ENCODE measurements around the gene ANO7. TPM values are rescaled to one million over a fixed set of nuclear protein-coding genes. Genes with fewer than 3 reads are reported as not detected.
A peak's percentile ranks its signal among the peaks of the same experiment; 100 is the strongest.

The ANO7 gene
- total and polyA plus RNA-seq, 2 donors (not counting 1 experiment from before 2014, with no cell fraction given): 0.64 to 1.8 TPM

DNA sequence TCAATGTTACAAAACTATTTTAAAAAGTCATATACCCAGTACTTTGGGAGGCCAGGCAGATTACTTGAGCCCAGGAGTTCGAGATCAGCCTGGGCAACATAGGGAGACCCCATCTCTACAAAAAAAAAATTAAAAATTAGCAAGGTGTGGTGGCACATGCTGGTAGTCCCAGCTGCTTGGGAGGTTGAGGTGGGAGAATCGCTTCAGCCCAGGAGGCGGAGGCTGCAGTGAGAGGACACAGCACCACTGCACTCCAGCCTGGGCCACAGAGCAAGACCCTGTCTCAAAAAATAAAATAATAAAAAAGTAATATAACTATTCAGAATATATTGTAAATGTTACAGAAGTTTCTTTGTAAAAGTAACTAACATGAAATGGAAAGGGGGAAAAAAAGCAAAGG lies 41.1 kb upstream of the ANO7 start:
- H3K36me3 ChIP-seq (replicated peaks in 1 of 2; ENCODE audit: control extremely low read depth in 1 of 2, control insufficient read depth in 1 of 2, extremely low read depth in 1 of 2, insufficient read depth in 2 of 2, low read length in 1 of 2): peaks cover 0 to 8% of the 10 kb centered on the region in 2 experiments
- POLR2A ChIA-PET: no interaction called here
- no peak overlapping the region for H2AFZ ChIP-seq (ENCODE audit: insufficient read depth, low read depth, low read length, poor library complexity, severe bottlenecking)
- H3K4me3 Mint-ChIP-seq: peak overlapping the region; percentile 96
- intact Hi-C loops (cut with micrococcal nuclease): no loop called here
- peaks cover 33% of the 10 kb centered on the region for H3K4me1 Mint-ChIP-seq
- WGBS (ENCODE audit: insufficient coverage): no CpG with 5 or more reads among the region's 3 CpGs
- H3K9me3 ChIP-seq (ENCODE audit: control extremely low read depth in 1 of 3, control insufficient read depth in 2 of 3, insufficient read depth in 1 of 3, low read length in 2 of 3): no peaks in the 10 kb centered on the region
- no peak overlapping the region for H3K27ac ChIP-seq (ENCODE audit: low read length in 2 of 2)
- TF ChIP-seq, protein P1, sequence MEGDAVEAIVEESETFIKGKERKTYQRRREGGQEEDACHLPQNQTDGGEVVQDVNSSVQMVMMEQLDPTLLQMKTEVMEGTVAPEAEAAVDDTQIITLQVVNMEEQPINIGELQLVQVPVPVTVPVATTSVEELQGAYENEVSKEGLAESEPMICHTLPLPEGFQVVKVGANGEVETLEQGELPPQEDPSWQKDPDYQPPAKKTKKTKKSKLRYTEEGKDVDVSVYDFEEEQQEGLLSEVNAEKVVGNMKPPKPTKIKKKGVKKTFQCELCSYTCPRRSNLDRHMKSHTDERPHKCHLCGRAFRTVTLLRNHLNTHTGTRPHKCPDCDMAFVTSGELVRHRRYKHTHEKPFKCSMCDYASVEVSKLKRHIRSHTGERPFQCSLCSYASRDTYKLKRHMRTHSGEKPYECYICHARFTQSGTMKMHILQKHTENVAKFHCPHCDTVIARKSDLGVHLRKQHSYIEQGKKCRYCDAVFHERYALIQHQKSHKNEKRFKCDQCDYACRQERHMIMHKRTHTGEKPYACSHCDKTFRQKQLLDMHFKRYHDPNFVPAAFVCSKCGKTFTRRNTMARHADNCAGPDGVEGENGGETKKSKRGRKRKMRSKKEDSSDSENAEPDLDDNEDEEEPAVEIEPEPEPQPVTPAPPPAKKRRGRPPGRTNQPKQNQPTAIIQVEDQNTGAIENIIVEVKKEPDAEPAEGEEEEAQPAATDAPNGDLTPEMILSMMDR (IDR thresholded peaks at IDR 0.05): no peak
- TF ChIP-seq EZH2 (IDR thresholded peaks at IDR 0.05; ENCODE audit: borderline replicate concordance, insufficient read depth, low read depth, low read length, poor library complexity, severe bottlenecking): no peak
- DNase-seq: no peak
- no peaks in the 10 kb centered on the region for H4K20me1 ChIP-seq (ENCODE audit: control insufficient read depth, insufficient read depth, low read length, poor library complexity, severe bottlenecking)
- H3K4me2 ChIP-seq (replicated peaks; ENCODE audit: low read depth, low read length, poor library complexity, severe bottlenecking): no peak overlapping the region
- no peak overlapping the region for H3K4me3 ChIP-seq (ENCODE audit: control extremely low read depth in 1 of 5, extremely low read depth in 1 of 5, insufficient read depth in 1 of 5, low read depth in 2 of 5, low read length in 4 of 5)
- no peak overlapping the region for H3K9ac ChIP-seq (ENCODE audit: low read length)
- H3K27me3 Mint-ChIP-seq: no peaks in the 10 kb centered on the region
- no peak for ATAC-seq (ENCODE audit: low read depth)
- H3K79me2 ChIP-seq (ENCODE audit: control insufficient read depth, insufficient read depth, low read length): peaks cover 51% of the 10 kb centered on the region
- no peaks in the 10 kb centered on the region for H3K9me3 Mint-ChIP-seq (ENCODE audit: insufficient read depth)
- peaks cover 12 to 20% of the 10 kb centered on the region in 2 donors for H3K4me1 ChIP-seq (ENCODE audit: control insufficient read depth in 2 of 2, insufficient read depth in 2 of 2, low read length in 2 of 2)
- no peak overlapping the region for H3K27ac Mint-ChIP-seq
- CTCF ChIA-PET: interaction anchor here (0.8 to 1.2 kb wide), 2 partner anchors 9 to 69 kb away, joined by 3 to 4 read pairs; no protein-coding TSS in a partner anchor
- H3K27me3 ChIP-seq (replicated peaks in 1 of 4; ENCODE audit: control extremely low read depth in 1 of 4, control insufficient read depth in 3 of 4, insufficient read depth in 4 of 4, low read length in 3 of 4): no peaks in the 10 kb centered on the region

GRCh38 chr2:241148239-241148638 lies 40.2 kb upstream of the ANO7 start:
- Mint-ChIP-seq H3K9me3 (ENCODE audit: insufficient read depth) (no peaks in the 10 kb centered on the region), H3K27me3 (no peaks in the 10 kb centered on the region), H3K4me1 (peaks cover 34% of the 10 kb centered on the region), H3K27ac (no peak overlapping the region), H3K4me3 (peak overlapping the region; percentile 96)
- Histone ChIP-seq H2AFZ (ENCODE audit: insufficient read depth, low read depth, low read length, poor library complexity, severe bottlenecking) (peak overlapping the region; percentile 99), H3K36me3 (replicated peaks in 1 of 2; ENCODE audit: control extremely low read depth in 1 of 2, control insufficient read depth in 1 of 2, extremely low read depth in 1 of 2, insufficient read depth in 2 of 2, low read length in 1 of 2) (peaks cover 0 to 4% of the 10 kb centered on the region in 2 experiments), H3K9me3 (ENCODE audit: control extremely low read depth in 1 of 3, control insufficient read depth in 2 of 3, insufficient read depth in 1 of 3, low read length in 2 of 3) (no peaks in the 10 kb centered on the region), H3K9ac (ENCODE audit: low read length) (peak overlapping the region; percentile 85), H4K20me1 (ENCODE audit: control insufficient read depth, insufficient read depth, low read length, poor library complexity, severe bottlenecking) (no peaks in the 10 kb centered on the region), H3K27me3 (replicated peaks in 1 of 4; ENCODE audit: control extremely low read depth in 1 of 4, control insufficient read depth in 3 of 4, insufficient read depth in 4 of 4, low read length in 3 of 4) (no peaks in the 10 kb centered on the region), H3K4me2 (replicated peaks; ENCODE audit: low read depth, low read length, poor library complexity, severe bottlenecking) (peak overlapping the region; percentile 99), H3K4me3 (ENCODE audit: control extremely low read depth in 1 of 5, extremely low read depth in 1 of 5, insufficient read depth in 1 of 5, low read depth in 2 of 5, low read length in 4 of 5) (peak overlapping the region in 1 of 5 experiments; percentile 84), H3K4me1 (ENCODE audit: control insufficient read depth in 2 of 2, insufficient read depth in 2 of 2, low read length in 2 of 2) (peaks cover 12 to 20% of the 10 kb centered on the region in 2 donors), H3K79me2 (ENCODE audit: control insufficient read depth, insufficient read depth, low read length) (peaks cover 48% of the 10 kb centered on the region), H3K27ac (ENCODE audit: low read length in 2 of 2) (no peak overlapping the region)
- DNase-seq (no peak), ATAC-seq (ENCODE audit: low read depth) (no peak)
- ChIA-PET POLR2A (interaction anchor here (1.4 kb wide), 1 partner anchor 68 kb away, joined by 4 read pairs; no protein-coding TSS in a partner anchor), CTCF (interaction anchor here (1.8 to 4.5 kb wide), 3 partner anchors 38 to 70 kb away, joined by 4 to 101 read pairs (median 16); no protein-coding TSS in a partner anchor)
- intact Hi-C loops (cut with micrococcal nuclease): no loop called here
- 86% methylated on average over 3 of the region's 4 CpGs for WGBS (ENCODE audit: insufficient coverage)
- no peak for TF ChIP-seq EZH2 (IDR thresholded peaks at IDR 0.05; ENCODE audit: borderline replicate concordance, insufficient read depth, low read depth, low read length, poor library complexity, severe bottlenecking)
- TF ChIP-seq, protein P1 (IDR thresholded peaks at IDR 0.05): no peak

Measured in B cell (primary cell).